ENCODE measurements around the gene DHCR7.
"Not testable (repeated sequence)": the region's sequence is repeated elsewhere in the genome, so short reads cannot be mapped to it uniquely, and the experiment has no call there.

The DHCR7 gene

DNA sequence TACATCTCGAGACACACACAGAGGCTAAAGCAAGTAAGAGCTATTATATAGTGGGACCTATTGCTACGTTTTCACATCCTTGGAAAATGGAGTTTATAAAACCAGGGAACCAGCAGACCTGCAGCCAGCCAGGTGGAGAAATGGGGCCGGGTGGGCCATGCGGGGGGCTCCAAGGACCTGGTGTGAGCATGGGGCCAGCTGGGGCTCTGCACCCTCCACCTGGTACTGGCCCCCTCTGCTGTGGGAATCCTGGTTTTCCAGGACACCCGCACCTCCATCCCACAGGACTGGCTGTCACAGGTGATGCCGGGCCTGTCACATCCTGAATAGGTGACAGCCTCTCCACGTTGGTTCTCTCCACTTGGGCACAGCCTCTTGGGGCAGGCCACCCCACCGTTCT lies 11.3 kb downstream of the DHCR7 start:
- no peak for DNase-seq

DNA sequence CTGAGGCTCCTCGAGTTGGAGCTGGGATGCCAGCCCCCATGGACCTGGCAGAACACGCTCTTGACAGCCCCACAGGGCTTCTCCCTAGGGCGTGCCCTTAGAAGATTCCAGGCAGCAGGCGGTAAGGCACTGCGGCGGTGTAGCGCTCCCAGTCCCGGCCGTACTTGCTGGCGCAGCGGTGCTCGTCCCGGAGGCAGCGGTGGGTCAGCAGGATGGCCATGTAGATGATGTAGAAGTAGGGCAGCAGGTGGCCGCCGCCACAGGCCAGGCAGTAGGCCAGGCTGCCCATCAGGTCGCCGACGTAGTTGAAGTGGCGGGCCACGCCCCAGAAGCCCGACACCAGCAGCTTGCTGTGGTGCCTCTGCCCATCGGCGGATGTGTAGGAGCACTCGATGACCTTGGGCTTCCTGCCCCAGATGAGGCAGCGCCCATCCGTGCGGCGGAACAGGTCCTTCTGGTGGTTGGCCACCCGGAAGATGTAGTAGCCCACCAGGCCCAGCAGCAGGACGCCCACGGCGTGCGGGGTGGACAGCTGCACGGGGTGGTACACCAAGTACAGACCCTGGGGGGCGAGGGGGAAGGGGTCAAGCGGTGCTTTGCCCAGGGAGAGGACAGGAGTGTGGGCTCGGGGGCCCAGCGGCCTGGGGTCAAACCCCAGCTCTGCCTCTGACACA lies 12.8 kb downstream of the DHCR7 start:
- DNase-seq: no peak

DNA sequence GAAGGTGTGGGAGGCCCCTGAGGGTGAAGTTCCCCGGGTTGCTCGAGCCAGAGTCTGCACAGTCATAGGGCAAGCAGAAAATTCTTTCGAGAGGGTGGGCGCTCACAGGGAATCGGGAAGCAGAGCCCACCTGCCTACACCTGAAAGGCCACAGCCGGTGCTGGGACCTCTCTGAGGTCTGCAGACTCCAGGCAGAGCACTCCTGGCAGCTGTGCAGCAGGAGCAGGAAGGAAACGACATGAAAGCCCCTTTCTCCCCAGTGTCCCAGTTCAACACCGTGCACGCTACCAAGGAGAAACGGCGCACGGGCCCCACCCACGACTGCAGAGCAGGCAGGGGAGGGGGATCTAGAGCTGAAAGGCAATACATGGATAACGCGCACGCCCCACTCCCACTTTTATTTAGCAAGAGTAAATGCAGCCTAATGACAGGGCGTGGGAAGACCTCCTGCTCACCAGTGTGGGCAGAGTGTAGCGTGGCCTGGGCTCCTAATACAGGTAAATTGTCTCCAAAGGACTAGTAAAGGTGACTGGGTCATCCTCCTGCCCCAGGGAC lies 13.5 kb downstream of the DHCR7 start:
- no peak for DNase-seq

DNA sequence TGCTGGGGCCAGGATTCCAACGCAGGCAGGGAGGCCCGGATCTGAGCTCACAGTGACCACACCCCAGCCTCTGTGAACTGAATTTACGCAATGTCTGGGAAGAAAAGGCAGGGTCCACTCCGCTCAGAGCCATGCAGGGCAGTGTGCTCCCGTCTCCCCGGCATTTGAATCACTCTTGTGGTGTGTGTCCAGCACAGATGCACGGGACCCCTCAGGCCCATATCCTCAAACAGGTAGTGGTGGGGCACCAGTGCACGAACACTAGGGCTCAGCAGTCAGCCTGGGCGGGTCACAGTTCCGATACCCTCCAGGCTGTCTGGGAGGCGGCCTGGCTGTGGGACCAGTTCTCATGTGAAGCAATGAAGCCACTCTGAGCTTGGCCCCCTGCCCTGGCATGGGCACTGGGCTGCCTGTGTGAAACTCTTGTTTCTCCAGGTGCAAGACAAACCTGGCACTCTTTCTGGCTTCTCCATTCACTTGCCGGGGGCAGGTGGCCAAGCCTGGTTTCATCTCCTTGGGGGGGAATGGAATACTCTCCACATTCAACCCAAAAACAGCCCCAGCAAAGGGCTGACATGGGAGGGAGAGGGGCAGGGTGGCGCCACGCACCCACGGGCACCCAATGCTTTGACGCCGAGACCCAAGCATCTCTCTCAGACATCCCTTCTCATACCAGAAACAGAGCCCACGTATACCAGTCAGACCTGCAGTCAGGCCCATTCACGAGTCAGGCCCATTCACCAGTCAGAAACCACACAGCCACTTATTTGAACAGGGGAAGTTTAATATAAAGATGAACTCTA lies 14.3 kb downstream of the DHCR7 start:
- no peak for DNase-seq

DNA sequence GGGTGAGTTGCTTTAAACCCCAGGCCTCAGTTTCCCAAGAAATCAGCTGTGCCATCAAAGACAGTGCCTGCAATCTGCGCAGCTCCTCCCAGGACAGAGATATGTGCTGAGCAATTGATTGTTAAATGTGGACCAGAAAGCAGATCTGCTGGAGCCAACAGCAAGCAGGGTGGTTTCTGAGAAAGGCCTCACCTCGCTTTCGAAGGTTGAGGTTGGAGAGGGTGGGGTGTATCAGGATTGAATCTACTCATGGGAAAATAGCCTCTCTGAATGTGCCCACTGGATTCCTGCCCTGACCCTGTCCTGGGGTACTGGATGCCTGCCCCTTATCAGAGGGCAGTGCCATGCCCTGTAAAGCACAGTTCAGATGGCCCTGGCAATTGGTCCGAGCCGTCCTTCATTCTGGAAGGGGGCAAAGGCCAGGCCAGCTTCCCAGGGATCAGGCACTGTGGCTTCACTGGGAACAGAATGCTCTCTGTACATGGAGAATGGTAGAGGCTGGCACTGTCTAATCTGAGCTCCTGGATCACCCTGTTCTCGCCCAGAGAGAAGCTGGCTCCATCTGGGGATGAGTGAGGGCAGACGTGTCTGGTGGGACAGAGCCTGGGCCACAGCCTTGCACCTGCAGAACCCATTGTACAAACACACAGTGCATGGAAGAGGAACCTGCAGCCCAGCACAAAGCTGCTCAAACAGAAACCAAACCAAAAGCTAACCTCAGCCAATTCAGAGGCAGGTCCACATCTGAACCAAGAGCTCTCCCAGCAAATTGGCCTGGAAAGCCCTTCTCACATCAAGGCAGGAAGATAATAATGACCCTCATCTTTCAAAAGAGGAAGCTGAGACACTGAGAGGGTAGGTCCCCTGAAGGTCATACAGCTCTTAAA lies 15.2 kb downstream of the DHCR7 start:
- no peak for DNase-seq

DNA sequence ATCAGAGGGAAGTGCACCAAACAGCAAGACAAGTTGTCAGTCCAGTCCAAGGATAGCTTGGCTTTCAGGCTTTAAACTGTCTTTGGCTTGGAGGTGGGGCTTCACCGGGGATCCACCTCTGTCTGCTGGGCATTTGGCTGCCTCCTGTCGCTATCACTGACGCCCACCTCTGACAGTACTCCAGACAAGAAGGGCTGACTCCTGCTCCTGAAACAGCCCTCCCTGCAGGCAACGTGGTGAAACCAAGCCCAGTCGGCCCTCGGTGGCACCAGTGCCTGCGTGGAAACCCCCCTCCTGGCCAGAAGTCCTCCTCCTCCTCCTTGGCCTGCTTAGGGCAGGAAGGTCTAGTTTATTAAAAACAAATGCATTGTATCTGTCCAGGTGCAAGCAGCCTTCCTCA lies 16.9 kb downstream of the DHCR7 start:
- no peak for DNase-seq

DNA sequence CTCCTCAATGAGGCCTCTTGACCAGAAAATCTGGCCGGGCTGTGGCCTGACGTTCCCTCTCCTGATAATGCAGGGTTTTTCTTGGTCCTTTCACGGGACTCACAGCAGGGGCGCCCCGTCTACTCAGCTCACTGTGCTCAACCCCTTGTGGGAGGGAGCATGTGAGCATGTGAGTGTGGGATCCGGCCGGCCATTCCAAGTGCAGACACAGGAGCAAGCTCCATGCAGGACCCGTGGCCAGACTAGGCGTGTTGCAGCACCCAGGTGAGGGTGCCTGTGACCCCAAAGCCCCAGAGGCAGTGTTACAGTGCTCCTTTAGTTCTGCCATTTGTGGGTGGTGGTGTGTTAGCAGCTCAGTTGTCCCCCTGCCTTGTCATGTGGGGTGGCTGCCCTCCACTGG lies 18.0 kb downstream of the DHCR7 start:
- no peak for DNase-seq

DNA sequence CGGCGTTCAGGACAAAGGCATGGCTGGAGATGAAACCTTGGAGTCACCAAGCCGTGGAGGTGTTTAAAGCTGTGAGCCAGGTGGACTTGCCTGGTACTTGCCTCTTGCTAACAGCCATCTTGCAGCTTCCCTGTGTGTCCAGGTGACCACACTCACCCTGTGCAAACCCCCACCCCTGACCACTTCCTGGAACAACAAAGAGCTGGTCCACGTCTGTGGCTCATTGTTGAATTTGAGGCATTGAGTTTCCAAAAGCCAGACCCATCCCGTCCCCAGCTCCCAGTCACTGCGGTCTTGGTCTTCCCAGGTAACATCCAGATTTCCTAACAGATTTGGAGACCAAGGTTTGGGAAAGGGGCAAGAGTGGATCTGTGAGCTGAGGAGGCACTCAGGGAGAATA lies 18.5 kb downstream of the DHCR7 start:
- no peak for DNase-seq

DNA sequence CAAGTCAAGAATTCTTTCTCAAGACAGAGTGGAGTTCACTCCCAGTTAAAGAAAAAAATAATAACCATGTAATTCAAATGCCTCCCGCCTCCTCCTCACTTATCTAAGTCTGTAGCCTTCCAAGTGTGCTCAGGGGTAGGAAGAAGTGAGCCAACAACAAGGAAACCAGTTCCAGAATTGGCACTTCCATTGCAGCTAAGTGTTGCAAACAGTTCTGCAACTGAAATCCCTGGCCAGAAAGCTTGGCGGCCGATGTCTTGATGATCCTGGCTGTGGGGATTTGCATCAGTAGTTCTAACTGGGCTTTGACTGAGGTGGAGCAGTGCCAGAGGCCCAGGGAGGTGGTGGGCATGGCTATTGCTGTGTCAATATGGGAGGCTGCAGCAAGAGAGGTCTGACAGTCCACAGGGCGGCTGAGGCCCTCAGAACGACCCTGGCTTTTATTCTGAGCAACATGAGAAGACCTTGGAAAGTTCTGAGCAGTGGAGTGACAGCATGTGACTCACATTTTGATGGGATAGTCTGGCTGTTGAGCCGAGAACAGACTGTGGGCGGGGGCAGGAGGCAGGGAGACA lies 19.2 kb downstream of the DHCR7 start:
- no peak for DNase-seq

DNA sequence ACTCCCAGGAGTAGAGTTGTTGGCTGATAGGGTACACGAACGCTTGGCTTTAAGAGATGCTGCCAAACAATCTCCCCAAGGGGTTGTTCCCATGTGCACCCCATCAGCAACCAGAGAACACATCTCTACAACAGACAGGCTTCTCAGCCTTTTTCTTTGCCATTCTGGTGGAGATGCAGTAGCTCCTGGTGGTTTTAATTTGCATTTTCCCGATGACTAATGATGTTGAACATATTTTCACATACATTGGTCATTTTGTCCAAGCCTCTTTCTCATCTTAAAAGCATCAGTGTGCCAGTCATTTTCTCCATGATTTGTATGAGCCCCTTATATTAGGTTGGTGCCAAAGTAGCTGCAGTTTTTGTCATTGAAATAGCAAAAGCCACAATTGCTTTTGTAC lies 21.8 kb downstream of the DHCR7 start:
- no peak for DNase-seq

DNA sequence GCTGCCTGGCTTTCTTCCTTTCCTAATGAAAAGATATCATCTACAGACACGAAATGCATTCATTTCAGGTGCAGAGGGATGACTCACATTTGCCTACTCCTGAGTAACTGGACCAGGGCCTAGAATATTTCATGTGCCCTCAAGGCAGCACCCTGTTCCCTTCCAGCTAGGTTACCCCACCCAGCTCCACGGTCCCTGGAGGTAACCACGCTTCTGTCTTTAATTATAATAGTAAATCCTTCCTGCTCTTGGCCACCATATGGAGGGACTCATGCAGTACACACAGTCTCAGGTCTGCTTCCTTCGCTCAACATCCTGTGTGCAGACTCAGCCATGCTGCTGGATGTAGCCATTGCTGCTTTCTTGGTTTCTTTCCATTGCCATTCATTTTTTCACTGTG lies 22.3 kb downstream of the DHCR7 start:
- DNase-seq: no peak

DNA sequence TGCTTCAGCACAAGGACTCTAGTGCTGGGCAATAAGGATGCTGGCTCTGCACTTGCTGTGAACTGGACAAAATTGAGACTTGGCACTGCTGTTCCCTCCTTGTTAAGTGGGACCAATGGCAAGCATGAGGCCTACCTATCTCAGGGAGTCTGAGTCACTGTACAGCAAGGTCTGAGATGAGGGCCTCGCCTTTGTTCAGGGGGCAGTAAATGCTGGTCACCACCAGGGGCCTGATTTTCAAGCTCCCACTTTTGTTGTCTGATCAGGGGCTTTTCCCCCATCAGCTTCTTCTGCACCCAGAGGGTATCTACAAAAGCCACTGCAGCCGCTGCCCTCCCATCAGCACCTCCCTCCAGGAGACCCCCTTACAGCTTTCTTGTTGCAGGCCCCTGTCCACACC lies 22.8 kb downstream of the DHCR7 start:
- DNase-seq: no peak

DNA sequence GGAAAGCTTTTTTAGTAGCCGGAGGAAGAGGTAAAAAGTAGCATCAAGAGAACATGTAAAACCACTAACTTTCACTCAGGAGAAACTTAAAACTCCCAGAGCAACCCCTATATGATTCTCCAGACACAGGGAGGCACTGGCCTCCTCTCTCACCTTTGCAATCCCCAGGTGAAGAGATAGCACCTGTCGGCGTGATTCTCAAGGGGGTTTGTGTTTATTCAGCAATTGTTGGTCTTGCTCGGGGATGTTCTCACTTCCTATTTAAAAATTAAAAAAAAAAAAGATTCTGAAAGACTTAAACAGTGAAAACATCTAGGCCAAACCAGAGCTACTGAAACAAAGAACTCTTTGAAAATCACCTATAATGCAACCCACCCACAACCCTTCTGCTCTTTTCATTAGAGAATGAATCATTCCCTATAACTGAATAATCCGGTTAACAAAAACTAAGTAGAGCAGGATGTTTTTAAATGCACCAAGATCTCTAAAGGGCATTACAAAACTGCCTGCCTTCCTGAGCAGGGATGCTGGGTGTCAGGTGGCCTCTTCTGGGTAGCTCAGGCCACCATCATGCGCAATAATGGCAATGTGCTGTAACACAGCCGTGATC lies 24.9 kb downstream of the DHCR7 start:
- DNase-seq: no peak

DNA sequence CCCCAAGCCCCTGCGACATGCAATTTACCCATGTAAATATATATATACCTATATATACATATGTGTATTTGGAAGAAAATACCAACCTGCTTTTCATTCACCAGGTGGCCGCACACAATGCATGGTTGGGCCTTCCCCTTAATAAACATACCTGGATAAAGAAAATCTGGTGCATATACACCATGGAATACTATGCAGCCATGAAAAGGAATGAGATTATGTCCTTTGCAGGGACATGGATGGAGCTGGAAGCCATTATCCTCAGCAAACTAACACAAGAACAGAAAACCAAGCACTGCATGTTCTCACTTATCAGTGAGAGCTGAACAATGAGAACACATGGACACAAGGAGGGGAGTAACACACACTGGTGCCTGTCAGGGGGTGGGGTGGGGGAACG lies 25.9 kb downstream of the DHCR7 start:
- not testable (repeated sequence) for DNase-seq

DNA sequence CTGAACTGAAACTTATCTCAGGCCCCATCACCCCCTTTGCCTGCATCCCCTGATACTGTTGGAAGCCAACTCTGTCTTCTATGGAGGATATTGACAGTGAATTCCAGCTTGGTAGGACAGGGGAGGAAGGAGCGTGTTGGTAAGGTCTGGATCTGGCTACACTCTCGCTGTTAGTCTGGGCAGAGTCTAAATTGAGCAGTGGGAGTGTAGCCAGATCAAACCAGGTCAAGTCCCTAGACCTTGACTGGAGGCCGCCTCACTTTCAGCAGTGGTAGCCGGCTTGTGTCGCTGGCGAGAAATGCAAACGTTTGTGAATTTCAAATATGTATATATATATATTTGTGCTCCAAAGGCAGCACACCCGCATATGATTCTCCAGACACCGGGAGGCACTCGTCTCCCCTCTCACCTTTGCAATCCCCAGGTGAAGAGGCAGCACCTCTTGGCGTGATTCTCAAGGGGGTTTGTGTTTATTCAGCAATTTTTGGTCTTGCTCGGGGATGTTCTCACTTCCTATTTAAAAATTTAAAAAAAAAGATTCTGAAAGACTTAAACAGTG lies 26.7 kb downstream of the DHCR7 start:
- DNase-seq: no peak

DNA sequence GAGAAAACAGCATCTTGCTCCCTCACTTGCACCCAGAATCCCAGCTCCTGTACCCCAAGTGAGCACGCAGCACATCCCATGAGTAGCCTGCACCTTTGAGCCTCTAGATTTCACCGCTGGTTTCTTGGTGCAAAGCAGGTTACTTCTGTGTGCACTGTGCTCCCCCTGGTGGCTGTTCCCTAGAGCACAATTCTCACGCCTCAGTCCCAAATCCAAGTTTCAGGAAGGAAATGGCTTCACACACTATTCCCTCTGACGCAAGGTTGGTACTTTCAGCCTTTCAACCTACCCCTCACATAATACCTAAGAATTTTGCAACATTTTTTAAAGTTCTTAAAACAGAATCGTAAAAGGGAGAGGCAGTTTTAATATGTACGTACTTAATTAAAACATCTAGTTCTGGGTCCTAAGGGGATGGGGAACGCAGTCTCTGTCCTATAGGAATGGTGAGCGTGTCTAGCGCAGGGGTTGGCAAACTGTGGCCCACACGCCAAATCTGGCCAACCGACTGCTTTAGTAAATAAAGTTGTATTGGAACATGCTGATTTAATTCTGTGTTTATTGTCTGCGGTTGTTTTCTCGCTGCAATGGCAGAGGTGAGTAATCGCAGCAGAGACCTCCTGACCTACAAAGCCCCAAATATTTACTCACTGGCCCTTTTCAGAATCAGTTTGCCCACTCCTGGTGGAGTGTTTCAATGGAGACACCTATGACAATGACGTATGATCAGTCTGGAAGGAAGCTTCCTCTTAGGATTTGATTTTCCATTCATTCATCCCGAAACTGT lies 27.5 kb downstream of the DHCR7 start:
- DNase-seq: no peak

DNA sequence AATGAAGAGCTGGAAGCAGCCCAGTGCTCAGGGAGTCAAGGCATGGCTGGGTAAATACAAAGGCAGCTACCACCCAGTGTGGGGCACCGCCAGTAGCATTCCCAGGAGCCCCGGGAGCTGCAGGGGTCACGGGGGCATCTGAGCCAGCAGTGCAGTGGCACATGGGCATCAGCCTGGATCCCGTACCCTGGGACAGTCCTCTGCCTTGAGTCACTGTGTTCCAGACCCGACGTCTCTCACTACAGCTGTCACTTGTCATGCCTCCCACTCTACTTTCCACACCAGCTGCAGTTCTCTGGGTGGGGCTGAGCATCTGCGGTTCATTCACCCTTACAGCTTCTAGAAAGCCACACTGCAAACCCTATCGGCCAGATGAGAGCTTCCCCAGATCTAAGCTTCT lies 29.6 kb downstream of the DHCR7 start:
- DNase-seq: no peak

DNA sequence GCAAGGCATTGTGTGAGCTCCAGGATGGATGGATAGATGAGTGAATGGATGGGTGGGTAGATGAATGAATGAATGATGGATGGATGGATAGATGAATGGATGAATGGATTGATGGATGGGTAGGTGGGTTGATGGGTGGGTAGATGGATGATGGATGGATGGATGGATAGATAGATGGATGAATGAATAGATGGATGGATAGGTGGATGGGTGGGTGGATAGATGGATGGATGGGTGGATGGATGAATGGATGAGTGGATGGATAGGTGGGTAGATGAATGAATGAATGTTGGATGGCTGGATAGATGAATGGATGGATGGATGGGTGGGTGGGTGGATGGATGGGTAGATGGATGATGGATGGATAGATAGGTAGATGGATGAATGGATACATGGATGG lies 33.5 kb downstream of the DHCR7 start:
- DNase-seq: no peak

DNA sequence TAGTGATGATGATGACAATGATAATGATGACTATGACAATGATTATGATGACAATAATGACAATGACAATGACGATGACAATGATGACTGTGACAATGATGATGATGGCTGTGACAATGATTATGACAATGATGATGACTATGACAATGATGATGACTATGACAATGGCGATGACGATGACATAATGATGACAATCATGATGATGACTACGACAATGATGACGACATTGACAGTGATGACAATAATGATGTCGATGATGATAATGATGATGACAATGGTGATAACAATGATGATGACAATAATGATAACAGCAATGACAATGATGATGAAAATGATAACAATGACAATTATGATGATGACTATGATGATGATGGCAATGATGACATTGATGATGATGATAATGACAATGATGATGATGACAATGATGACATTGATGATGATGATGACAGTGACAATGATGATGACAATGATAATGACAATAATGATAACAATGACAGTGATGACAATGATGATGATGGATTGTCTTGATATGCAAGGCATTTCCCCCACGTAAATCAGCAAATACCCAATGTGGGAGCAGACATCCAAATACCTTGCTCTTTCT lies 37.7 kb downstream of the DHCR7 start:
- DNase-seq: no peak

DNA sequence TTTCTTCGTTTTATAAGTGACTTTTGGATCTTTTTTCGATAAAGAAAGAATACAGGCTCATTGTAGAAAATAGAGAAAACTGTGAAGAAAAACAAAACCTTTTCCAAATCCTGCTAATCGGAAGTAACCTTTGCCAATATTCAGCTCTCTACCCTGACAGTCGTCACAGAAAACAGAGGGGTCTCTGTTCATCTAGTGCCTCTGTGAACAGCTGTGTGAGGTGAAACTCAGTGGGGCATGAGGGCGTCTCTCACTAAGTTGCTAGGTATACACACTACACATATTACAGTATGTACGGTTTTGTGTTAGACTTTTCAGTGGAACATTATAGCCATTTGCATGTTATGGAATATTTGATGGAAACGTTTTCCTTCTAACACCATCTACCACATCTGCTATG lies 39.4 kb downstream of the DHCR7 start:
- DNase-seq: no peak

DNA sequence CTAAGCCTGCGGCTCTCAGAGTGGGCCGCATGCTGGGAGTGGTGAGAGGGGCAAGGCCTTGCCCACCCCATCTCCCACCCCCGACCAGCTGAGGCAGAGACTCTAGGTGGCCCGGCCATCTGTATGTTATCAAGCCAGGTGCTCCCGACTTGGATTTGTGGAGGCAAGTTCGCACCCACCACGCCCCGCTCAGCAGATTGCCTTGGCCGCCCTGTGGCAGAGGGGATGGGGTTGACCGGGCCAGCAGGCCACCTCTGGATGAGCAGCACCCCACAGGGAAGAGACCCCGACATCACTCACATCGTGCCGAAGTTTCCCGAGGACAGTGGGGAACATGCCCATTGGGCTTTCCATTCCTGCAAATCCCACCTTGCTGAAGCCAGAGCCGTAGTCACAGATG lies 40.8 kb downstream of the DHCR7 start:
- DNase-seq: no peak

Data from NK-92 treated with Interleukin-12 subunit alpha and Interleukin-12 subunit beta, amount 100 ng/mL, for 24 hours (cell line).